SK-N-SH (cell line): ENCODE results near the gene CHD1L. TPM values are rescaled to one million over a fixed set of nuclear protein-coding genes. Genes with fewer than 3 reads are reported as not detected.

Experiments used
- CTCF ChIA-PET: fragments of 300-600, 350-600 bp; formaldehyde crosslinking; extraction: SDS; loops from one replicate; lab custom pipeline; 2021; lab: Yijun Ruan, JAX
- POLR2A ChIA-PET: fragments of 350-600 bp; sonication (Branson Sonifier 250); formaldehyde crosslinking; extraction: SDS; loops from one replicate; lab custom pipeline; 2020; ENCODE audit warnings: antibody characterized with exemption, inconsistent platforms; lab: Yijun Ruan, JAX
- DNase-seq: peaks from one replicate; pipeline ENCODE4 v3.0.0; 2012
- H2AFZ ChIP-seq: fragments of 200-600 bp; sonication (generic); 2 replicates; pipeline ENCODE4 v1.8.1; 2016; ENCODE audit warnings: antibody characterized with exemption, mild to moderate bottlenecking, low read depth
- H3F3A ChIP-seq: fragments of 200-600 bp; sonication (generic); replicated peaks from 2 replicates; pipeline ENCODE3; 2016; ENCODE audit warnings: antibody characterized with exemption, mild to moderate bottlenecking; ENCODE audit not compliant: insufficient read depth
- H3K27ac ChIP-seq, 2 experiments: fragments of 200-500 bp in 1 of 2; fragments of 200-600 bp in 1 of 2; sonication (Bioruptor generic) in 1 of 2; sonication (generic), shearing (Covaris generic) in 1 of 2; 2 replicates each; pipeline versions ENCODE4 v1.5.1 to v1.6.1; 2014 to 2016; ENCODE audit warnings: low read depth in 2 of 2, inconsistent platforms in 1 of 2, low read length in 1 of 2, mild to moderate bottlenecking in 1 of 2, mixed read lengths in 1 of 2
- H3K27me3 ChIP-seq: fragments of 200-600 bp; sonication (generic), shearing (Covaris generic); 2 replicates; pipeline ENCODE4 v1.6.1; 2016; ENCODE audit warnings: mixed run types; ENCODE audit not compliant: insufficient read depth
- H3K36me3 ChIP-seq, 2 experiments: fragments of 200-500 bp in 1 of 2; fragments of 200-600 bp in 1 of 2; sonication (Bioruptor generic) in 1 of 2; sonication (generic) in 1 of 2; replicated peaks in 1 of 2; 2 replicates each; pipeline versions ENCODE3 to v1.5.1; 2014 to 2016; ENCODE audit warnings: low read length in 1 of 2, mild to moderate bottlenecking in 1 of 2; ENCODE audit not compliant: insufficient read depth in 2 of 2, control insufficient read depth in 1 of 2
- H3K4me1 ChIP-seq, 2 experiments: fragments of 200-500 bp in 1 of 2; fragments of 200-600 bp in 1 of 2; sonication (Bioruptor generic) in 1 of 2; sonication (generic), shearing (Covaris generic) in 1 of 2; 2 replicates each; pipeline versions ENCODE4 v1.5.1 to v1.6.1; 2014 to 2016; ENCODE audit warnings: low read depth in 1 of 2, low read length in 1 of 2, mixed run types in 1 of 2; ENCODE audit not compliant: insufficient read depth in 2 of 2, control insufficient read depth in 1 of 2
- H3K4me2 ChIP-seq: fragments of 200-600 bp; sonication (generic), shearing (Covaris generic); 2 replicates; pipeline ENCODE4 v1.6.1; 2017; ENCODE audit warnings: mixed run types
- H3K4me3 ChIP-seq, 2 experiments: fragments of 200-500 bp in 1 of 2; fragments of 200-600 bp in 1 of 2; sonication (Bioruptor generic) in 1 of 2; sonication (generic), shearing (Covaris generic) in 1 of 2; 2 replicates each; pipeline versions ENCODE4 v1.5.1 to v1.8.1; 2014 to 2016; ENCODE audit warnings: low read depth in 2 of 2, inconsistent platforms in 1 of 2, low read length in 1 of 2, mild to moderate bottlenecking in 1 of 2, mixed read lengths in 1 of 2, moderate library complexity in 1 of 2
- H3K79me2 ChIP-seq: fragments of 200-600 bp; sonication (generic); 2 replicates; pipeline ENCODE4 v1.8.1; 2017; ENCODE audit warnings: mild to moderate bottlenecking; ENCODE audit not compliant: insufficient read depth
- H3K9ac ChIP-seq: fragments of 200-600 bp; sonication (generic); 2 replicates; pipeline ENCODE4 v1.6.1; 2017; ENCODE audit warnings: mixed run types
- H3K9me2 ChIP-seq: fragments of 200-600 bp; sonication (generic); 2 replicates; pipeline ENCODE4 v1.6.1; 2017; ENCODE audit warnings: mixed run types
- H3K9me3 ChIP-seq: fragments of 200-600 bp; sonication (generic); 2 replicates; pipeline ENCODE4 v1.6.1; 2017; ENCODE audit warnings: mixed run types, mild to moderate bottlenecking, moderate library complexity
- H4K20me1 ChIP-seq: fragments of 200-600 bp; sonication (generic); 2 replicates; pipeline ENCODE4 v1.6.1; 2017; ENCODE audit warnings: mild to moderate bottlenecking, mixed run types; ENCODE audit not compliant: insufficient read depth
- CTCF ChIP-seq: fragments of 200-600 bp; sonication (generic); IDR thresholded peaks from 2 replicates; pipeline ENCODE4 v1.6.1; 2017; ENCODE audit warnings: antibody characterized with exemption, mild to moderate bottlenecking, moderate library complexity
- FOSL2 ChIP-seq: IDR thresholded peaks from 2 replicates; pipeline ENCODE4 v1.4.0; 2012; ENCODE audit warnings: low read depth, mild to moderate bottlenecking, moderate library complexity, borderline replicate concordance
- FOXJ3 ChIP-seq: sonication (generic); formaldehyde crosslinking; IDR thresholded peaks from 2 replicates; pipeline ENCODE4 v1.5.1; 2020; ENCODE audit warnings: mild to moderate bottlenecking, missing genetic modification reagents
- GABPA ChIP-seq: IDR thresholded peaks from 2 replicates; pipeline ENCODE4 v1.4.0; 2012; ENCODE audit warnings: low read depth, mild to moderate bottlenecking
- IRF3 ChIP-seq: fragments of 150-350 bp; IDR thresholded peaks from 2 replicates; pipeline ENCODE4 v1.6.1; 2016; ENCODE audit warnings: mild to moderate bottlenecking, low read depth, low read length
- MEF2A ChIP-seq: IDR thresholded peaks from 2 replicates; pipeline ENCODE4 v1.4.0; 2012; ENCODE audit warnings: low read depth, borderline replicate concordance
- MXI1 ChIP-seq: IDR thresholded peaks from 2 replicates; pipeline ENCODE4 v1.6.1; 2012; ENCODE audit warnings: mild to moderate bottlenecking, low read depth, low read length, improper control_type of control experiment
- REST ChIP-seq: IDR thresholded peaks from 2 replicates; pipeline ENCODE4 v1.6.1; 2012; ENCODE audit warnings: mild to moderate bottlenecking, low read depth, low read length, moderate library complexity
- SMC3 ChIP-seq: IDR thresholded peaks from 2 replicates; pipeline ENCODE4 v1.6.1; 2012; ENCODE audit warnings: low read depth, low read length, improper control_type of control experiment
- TCF12 ChIP-seq: IDR thresholded peaks from 2 replicates; pipeline ENCODE4 v1.4.0; 2012
- USF1 ChIP-seq: IDR thresholded peaks from 2 replicates; pipeline ENCODE4 v1.4.0; 2012; ENCODE audit warnings: low read depth, borderline replicate concordance
- WGBS: methylation state at CpG from one replicate; pipeline ENCODE4 v1.1.6; 2017; ENCODE audit warnings: low lambda C conversion rate; 5-methylcytosine and 5-hydroxymethylcytosine counted together
- polyA plus RNA-seq, 3 experiments: library from polyadenylated mRNA; depleted of rRNA; stranded (reverse); fragments of >200 nt; gene quantifications; 2 replicates each; pipeline ENCODE4 v1.2.3, GENCODE V29; 2012

CHD1L gene
- polyA plus RNA-seq, 1 of the 3 experiments (the other 2 are of a cell fraction): 24.7 TPM

GRCh38 chr1:147287133-147287865 is 44.8 kb downstream of the CHD1L start:
- H3K4me3 ChIP-seq: no peak overlapping the region
- H3K27me3 ChIP-seq: no peaks in the 10 kb centered on the region
- POLR2A ChIA-PET: no interaction called here
- H3K9ac ChIP-seq: no peak overlapping the region
- no peak overlapping the region for H3K27ac ChIP-seq
- peaks cover 51 to 78% of the 10 kb centered on the region in 2 experiments for H3K36me3 ChIP-seq
- CTCF ChIA-PET: interaction anchor here (0.8 to 1.7 kb wide), 4 partner anchors 10 to 605 kb away, joined by 3 to 5 read pairs (median 4); no protein-coding TSS in a partner anchor
- no peaks in the 10 kb centered on the region for H4K20me1 ChIP-seq
- peaks cover 13% of the 10 kb centered on the region for H3F3A ChIP-seq
- H3K79me2 ChIP-seq: no peaks in the 10 kb centered on the region
- no peak overlapping the region for H2AFZ ChIP-seq
- DNase-seq: no peak
- H3K4me2 ChIP-seq: no peak overlapping the region
- H3K9me2 ChIP-seq: no peaks in the 10 kb centered on the region
- no peaks in the 10 kb centered on the region for H3K9me3 ChIP-seq
- no peak for TF ChIP-seq CTCF
- TF ChIP-seq MEF2A: no peak
- TF ChIP-seq MXI1: no peak
- TF ChIP-seq GABPA: no peak
- TF ChIP-seq IRF3: no peak
- no peak for TF ChIP-seq SMC3
- no peak for TF ChIP-seq USF1
- TF ChIP-seq REST: no peak
- no peak for TF ChIP-seq FOSL2
- no peak for TF ChIP-seq TCF12
- no peak for TF ChIP-seq FOXJ3 (CRISPR knock-in tag)
- 93% methylated on average over 8 of the region's 8 CpGs for WGBS
- peaks cover 0 to 2% of the 10 kb centered on the region in 2 experiments; a peak in 1 of 4 replicates for H3K4me1 ChIP-seq
